SK-N-MC (cell line): ENCODE data around the gene FLNB.

ENCODE experiments used
- EZH2 ChIP-seq: fragments of 200-600 bp; sonication (generic); IDR thresholded peaks from one replicate; pipeline ENCODE4 v1.6.1; 2017; ENCODE audit warnings: antibody characterized with exemption
- FOXP2 ChIP-seq: optimal IDR thresholded peaks from 2 replicates; pipeline ENCODE3; 2011; ENCODE audit warnings: mild to moderate bottlenecking, moderate library complexity; ENCODE audit not compliant: insufficient read depth; ENCODE audit errors: extremely low read length, control extremely low read depth

GRCh38 chr3:58051196-58051595, 43.0 kb downstream of the FLNB start:
- no peak for TF ChIP-seq EZH2
- no peak for TF ChIP-seq FOXP2
